Heart right ventricle (tissue), 16 donors: Measurements from ENCODE around the gene OSBPL10. TPM values are rescaled to one million over a fixed set of nuclear protein-coding genes. Genes with fewer than 3 reads are reported as not detected.

Experiments
- ATAC-seq, 8 donors: fragments of 200-7000 bp; cut with Tn5 transposase; one replicate each; pipeline ENCODE4 v1.9.1; 2020; ENCODE audit warnings: mild to moderate bottlenecking in 8 of 8, moderate library complexity in 8 of 8, moderate number of reproducible peaks in 1 of 8
- DNase-seq, 2 donors: peaks; one replicate each; pipeline ENCODE4 v3.0.0-alpha.2; 2020
- H3K27ac ChIP-seq, 10 donors: fragments of 200-600 bp; sonication (generic) in 2 of 10; one replicate each; pipeline versions ENCODE4 v1.5.0 to v1.8.0; 2020 to 2022; ENCODE audit warnings: mild to moderate bottlenecking in 3 of 10
- H3K27me3 ChIP-seq, 7 donors: fragments of 200-600 bp; one replicate each; pipeline ENCODE4 v1.8.0; 2021 to 2022; ENCODE audit warnings: mild to moderate bottlenecking in 2 of 7
- H3K36me3 ChIP-seq, 9 donors: fragments of 200-600 bp; sonication (generic) in 1 of 9; one replicate each; pipeline versions ENCODE4 v1.5.0 to v1.8.0; 2020 to 2022; ENCODE audit warnings: mild to moderate bottlenecking in 2 of 9
- H3K4me1 ChIP-seq, 9 donors: fragments of 200-600 bp; sonication (generic) in 1 of 9; one replicate each; pipeline versions ENCODE4 v1.5.0 to v1.8.0; 2020 to 2022; ENCODE audit warnings: mild to moderate bottlenecking in 4 of 9
- H3K4me3 ChIP-seq, 10 donors: fragments of 200-600 bp; sonication (generic) in 2 of 10; one replicate each; pipeline versions ENCODE4 v1.5.0 to v1.8.0; 2020 to 2022; ENCODE audit warnings: mild to moderate bottlenecking in 7 of 10, moderate library complexity in 2 of 10
- H3K9me3 ChIP-seq, 11 donors: fragments of 200-600 bp in 10 of 11; sonication (generic) in 2 of 11; one replicate each; pipeline versions ENCODE4 v1.5.0 to v1.8.0; 2013 to 2022; ENCODE audit warnings: mild to moderate bottlenecking in 2 of 11, control low read depth in 1 of 11, moderate library complexity in 1 of 11
- WGBS, 2 donors: extraction: QIAGEN DNeasy Blood & Tissue Kit; methylation state at CpG; one replicate each; pipeline ENCODE4 v1.1.7; 2013; ENCODE audit warnings: inconsistent platforms in 1 of 2; 5-methylcytosine and 5-hydroxymethylcytosine counted together
- intact Hi-C, 10 donors: fragments of 100-400 bp; cut with DNase I; formaldehyde crosslinking; loops; one replicate each; pipeline versions ENCODE4 v1.11.1 to v1.14.2; 2022
- polyA plus RNA-seq, 2 donors: library from polyadenylated mRNA; stranded (reverse); fragments of 200-250 nt; gene quantifications; one replicate each; pipeline ENCODE4 v1.2.3, GENCODE V29; 2013
- total RNA-seq, 10 donors: library from RNA; stranded (reverse); fragmentation: NEBNext Ultra II Directional in 3 of 10; extraction: Animal tissue kit (Norgen Biotek cat#: 25700) in 3 of 10; gene quantifications; one replicate each; pipeline versions ENCODE4 v1.2.1 to v1.2.4, GENCODE V29; 2021 to 2023
- TF ChIP-seq, protein P1 (sequence below), 9 donors: fragments of 200-600 bp; sonication (generic) in 2 of 9; IDR thresholded peaks; one replicate each; pipeline versions ENCODE4 v1.5.0 to v1.8.0; 2021 to 2022; ENCODE audit warnings: antibody characterized with exemption in 9 of 9, mild to moderate bottlenecking in 5 of 9, moderate library complexity in 1 of 9
- donor health status: Arrhythmogenic right ventricular cardiomyopathy.
- donor health status: ischemic (EF 13 %, LVEDD 7.1; RV severe dilation, severe dysfunction).
- donor health status: healthy with polysubstance abuse.
- donor health status: DM: no; HTN: yes; CAD: no.
- donor health status: DM: no; HTN: no; CAD: no.
- donor health status: ischemic (EF 25% LVEDD 6.9; RV normal size, moderate dysfunction).
- donor health status: ischemic (EF 25% LVEDD 5.7; RV mildly dilated, moderate dysfunction).
- donor health status: healthy.
- donor health status: DM: yes; HTN: yes; CAD: no.
- donor health status: Ischemic cardiomyopathy.
- donor health status: ischemic (EF 35%, LVEDD 5.7; RV mildly dilated, moderate dysfunction).
- donor health status: nonischemic (EF 11% LVEDD 7.7; RV severe dilation, severe dysfunction).
- donor health status: DM: yes; HTN: yes; CAD: no.
- donor health status: PGD.
- donor health status: ischemic (EF 29% LVEDD 5.4; RV normal size, mild dysfunction).
- donor health status: nonischemic (EF 23%, LVEDD 6.1; RV moderate dilation, normal function).

The OSBPL10 gene
- total and polyA plus RNA-seq, 12 donors, result 1.2 to 8.5 (median 4.1) TPM

DNA sequence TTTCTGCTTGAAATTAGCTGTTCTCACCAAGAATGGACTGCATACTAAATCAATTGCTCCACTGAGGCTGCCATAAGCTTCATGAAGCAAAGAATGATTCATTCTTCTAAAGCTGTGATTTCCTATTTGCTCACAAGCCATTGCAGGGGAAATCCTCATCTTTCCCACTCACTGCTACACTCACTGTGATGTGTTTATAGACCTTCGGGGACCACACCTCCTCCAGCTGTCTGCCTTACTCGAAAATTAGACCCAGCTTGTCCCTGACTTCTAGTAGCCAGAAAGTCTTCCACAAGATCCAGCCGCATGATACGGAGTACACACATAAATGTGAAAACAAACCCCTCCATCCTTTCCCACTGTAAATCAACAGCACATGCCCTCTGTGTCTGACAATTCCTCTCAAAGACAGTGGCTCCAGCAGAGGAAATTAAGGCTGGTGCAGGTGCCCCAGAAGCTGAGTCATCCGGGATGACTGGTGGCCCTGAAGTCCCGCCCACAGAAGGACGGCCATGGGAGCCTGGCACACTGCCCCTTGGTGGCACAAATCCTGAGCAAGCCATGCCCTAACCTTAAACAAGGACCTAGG, 276.4 kb downstream of the OSBPL10 start:
- WGBS, 2 donors, result 67 to 73% methylated on average over 7 of the region's 7 CpGs
- DNase-seq, result peak in 1 of 2 donors; percentile 22
- no peaks in the 10 kb centered on the region for H3K9me3 ChIP-seq
- no peaks in the 10 kb centered on the region for H3K27me3 ChIP-seq
- intact Hi-C loops, result no loop called here
- peaks cover 0 to 13% (median 0%) of the 10 kb centered on the region in 9 donors for H3K4me1 ChIP-seq
- no peak overlapping the region for H3K27ac ChIP-seq
- TF ChIP-seq, protein P1, sequence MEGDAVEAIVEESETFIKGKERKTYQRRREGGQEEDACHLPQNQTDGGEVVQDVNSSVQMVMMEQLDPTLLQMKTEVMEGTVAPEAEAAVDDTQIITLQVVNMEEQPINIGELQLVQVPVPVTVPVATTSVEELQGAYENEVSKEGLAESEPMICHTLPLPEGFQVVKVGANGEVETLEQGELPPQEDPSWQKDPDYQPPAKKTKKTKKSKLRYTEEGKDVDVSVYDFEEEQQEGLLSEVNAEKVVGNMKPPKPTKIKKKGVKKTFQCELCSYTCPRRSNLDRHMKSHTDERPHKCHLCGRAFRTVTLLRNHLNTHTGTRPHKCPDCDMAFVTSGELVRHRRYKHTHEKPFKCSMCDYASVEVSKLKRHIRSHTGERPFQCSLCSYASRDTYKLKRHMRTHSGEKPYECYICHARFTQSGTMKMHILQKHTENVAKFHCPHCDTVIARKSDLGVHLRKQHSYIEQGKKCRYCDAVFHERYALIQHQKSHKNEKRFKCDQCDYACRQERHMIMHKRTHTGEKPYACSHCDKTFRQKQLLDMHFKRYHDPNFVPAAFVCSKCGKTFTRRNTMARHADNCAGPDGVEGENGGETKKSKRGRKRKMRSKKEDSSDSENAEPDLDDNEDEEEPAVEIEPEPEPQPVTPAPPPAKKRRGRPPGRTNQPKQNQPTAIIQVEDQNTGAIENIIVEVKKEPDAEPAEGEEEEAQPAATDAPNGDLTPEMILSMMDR (IDR thresholded peaks at IDR 0.05), result no peak
- no peak overlapping the region for H3K4me3 ChIP-seq
- ATAC-seq, result peak in 2 of 8 donors; percentile 45 to 63
- H3K36me3 ChIP-seq, result peaks cover 0 to 1% (median 0%) of the 10 kb centered on the region in 9 donors

DNA sequence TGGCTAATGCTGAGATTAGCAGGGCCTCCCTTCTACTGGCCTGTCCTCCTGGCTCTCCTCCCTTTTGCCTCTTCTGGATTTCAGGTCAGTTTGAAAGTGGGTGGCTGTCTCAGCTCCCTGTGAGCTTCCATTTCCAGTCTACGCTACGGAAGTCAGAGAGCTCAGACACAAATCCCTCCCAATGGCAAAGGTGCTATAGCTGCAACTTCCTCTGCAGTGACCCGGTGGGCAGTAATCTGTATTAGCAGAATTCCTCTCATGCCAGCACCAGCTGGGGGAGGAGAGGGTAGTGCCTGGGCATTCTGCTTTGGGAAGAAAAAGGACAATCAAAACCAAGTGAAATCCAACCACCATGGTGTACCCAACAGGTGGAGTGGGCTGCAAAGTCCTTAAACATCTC, 276.9 kb downstream of the OSBPL10 start:
- Histone ChIP-seq H3K4me3 (no peak overlapping the region), H3K27ac (no peak overlapping the region), H3K36me3 (peaks cover 0 to 3% (median 0%) of the 10 kb centered on the region in 9 donors), H3K4me1 (peaks cover 0 to 14% (median 0%) of the 10 kb centered on the region in 9 donors), H3K27me3 (no peaks in the 10 kb centered on the region), H3K9me3 (no peaks in the 10 kb centered on the region)
- no peak for ATAC-seq
- TF ChIP-seq, protein P1 (IDR thresholded peaks at IDR 0.05), result no peak
- 92% methylated on average over 3 of the region's 3 CpGs for WGBS, 2 donors
- no peak for DNase-seq
- intact Hi-C loops, result no loop called here

DNA sequence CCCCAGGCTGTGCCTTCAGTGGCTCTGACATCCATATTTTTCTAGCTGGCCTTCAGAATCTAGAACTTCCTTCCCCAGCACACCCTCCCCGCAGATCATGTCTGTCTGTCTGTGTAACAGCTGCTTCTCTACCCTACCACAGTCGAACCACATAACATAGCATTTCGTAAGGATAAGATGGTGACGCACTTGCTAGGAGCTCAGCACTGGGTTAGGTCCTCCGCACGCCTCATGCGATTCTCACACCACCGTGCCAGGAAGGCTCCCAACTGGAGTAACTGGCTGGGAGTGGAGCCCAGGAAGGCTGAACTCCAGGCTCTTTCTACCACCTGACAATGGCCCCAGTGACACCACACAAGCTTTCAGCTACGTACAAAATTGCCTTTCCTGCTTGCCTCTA, 279.8 kb downstream of the OSBPL10 start:
- H3K36me3 ChIP-seq, result peaks cover 0 to 3% (median 0%) of the 10 kb centered on the region in 9 donors
- WGBS, 2 donors, result 85 to 92% methylated on average over 9 of the region's 9 CpGs
- H3K9me3 ChIP-seq, result peaks cover 0 to 10% (median 0%) of the 10 kb centered on the region in 11 donors
- DNase-seq (no peak), ATAC-seq (no peak)
- H3K4me1 ChIP-seq, result peaks cover 0 to 14% (median 0%) of the 10 kb centered on the region in 9 donors
- intact Hi-C loops, result no loop called here
- H3K27me3 ChIP-seq, result no peaks in the 10 kb centered on the region
- no peak overlapping the region for H3K27ac ChIP-seq
- H3K4me3 ChIP-seq, result no peak overlapping the region
- TF ChIP-seq, protein P1 (IDR thresholded peaks at IDR 0.05), result no peak

DNA sequence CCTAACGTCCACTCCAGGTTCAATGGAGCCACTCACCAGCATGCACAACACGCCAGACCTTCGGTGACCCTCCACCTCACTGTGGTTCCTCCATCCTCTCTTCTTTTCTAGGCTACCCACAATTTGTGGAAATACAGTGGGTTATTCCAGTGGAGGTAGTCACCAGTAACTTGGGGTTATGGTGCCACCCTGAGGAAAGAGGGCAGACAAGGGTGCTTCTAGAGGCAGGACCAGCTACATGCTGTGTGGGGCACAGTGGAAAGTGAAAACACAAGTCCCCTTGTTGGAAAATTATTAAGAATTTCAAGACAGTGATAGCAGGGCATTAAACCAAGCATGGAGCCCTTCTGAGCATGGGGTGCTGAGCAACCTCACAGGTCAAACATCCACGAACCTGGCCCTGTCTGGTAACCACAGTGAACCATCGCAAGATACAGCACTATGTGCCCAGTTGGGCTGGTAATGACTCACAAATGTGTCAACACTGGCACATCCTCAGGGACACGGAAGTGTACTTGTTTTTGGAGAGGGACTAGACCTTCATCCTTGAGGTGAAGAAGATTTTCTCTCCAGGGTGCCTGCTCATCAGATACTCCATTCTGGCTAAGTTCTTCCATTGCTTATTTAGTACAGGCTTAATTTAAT, 281.6 kb downstream of the OSBPL10 start:
- ATAC-seq, result peak in 1 of 8 donors; percentile 31
- TF ChIP-seq, protein P1 (IDR thresholded peaks at IDR 0.05), result peak in 2 of 9 donors; percentile 5 to 14
- Histone ChIP-seq H3K9me3 (peaks cover 0 to 10% (median 0%) of the 10 kb centered on the region in 11 donors), H3K36me3 (peaks cover 0 to 3% (median 0%) of the 10 kb centered on the region in 9 donors), H3K4me1 (peaks cover 0 to 7% (median 0%) of the 10 kb centered on the region in 9 donors), H3K27me3 (no peaks in the 10 kb centered on the region), H3K27ac (no peak overlapping the region), H3K4me3 (no peak overlapping the region)
- 89 to 92% methylated on average over 6 of the region's 6 CpGs for WGBS, 2 donors
- intact Hi-C loops, result no loop called here
- DNase-seq, result no peak
